ENCODE results near the gene ITGA2.

GRCh38 chr5:52950686-52951085, 38.5 kb upstream of the ITGA2 start:
- no peak for TF ChIP-seq CTCF (IDR thresholded peaks at IDR 0.05; ENCODE audit: poor library complexity)
- no peak for TF ChIP-seq EZH2 (IDR thresholded peaks at IDR 0.05; ENCODE audit: borderline replicate concordance)
- no peak for TF ChIP-seq EZH2phosphoT487 (IDR thresholded peaks at IDR 0.05; ENCODE audit: low read depth, severe bottlenecking, unreplicated experiment)
